ENCODE data around the gene FCHSD2. TPM values are rescaled to one million over a fixed set of nuclear protein-coding genes. Genes with fewer than 3 reads are reported as not detected.

FCHSD2 gene
- polyA plus RNA-seq, 2 of the 4 experiments (the other 2 are of a cell fraction) = 10.5 to 19.0 TPM

GRCh38 chr11:73168925-73169579 lies 26.9 kb upstream of the FCHSD2 start:
- H3K4me2 ChIP-seq = no peak overlapping the region
- WGBS (ENCODE audit: missing lambda C conversion rate) = 66% methylated on average over 11 of the region's 11 CpGs

GRCh38 chr11:73167363-73167954 lies 25.3 kb upstream of the FCHSD2 start:
- Histone ChIP-seq H3K9me3 (no peaks in the 10 kb centered on the region), H3K4me1 (no peaks in the 10 kb centered on the region), H3K4me2 (no peak overlapping the region), H3K4me3 (no peak overlapping the region), H3K27ac (no peak overlapping the region)
- TF ChIP-seq NR3C1 (IDR thresholded peaks at IDR 0.05) (no peak), ZNF302 (CRISPR knock-in tag; IDR thresholded peaks at IDR 0.05) (no peak), RCOR1 (IDR thresholded peaks at IDR 0.05; ENCODE audit: low read depth, low read length) (no peak)
- FAIRE-seq (no peak), DNase-seq (ENCODE audit: low read depth in 1 of 2, low spot score in 1 of 2) (no peak), ATAC-seq (no peak)
- ChIA-PET POLR2A (no interaction called here), CTCF (interaction anchor here (1.0 to 5.9 kb wide), 4 partner anchors 10 to 444 kb away, joined by 3 to 50 read pairs (median 6); no protein-coding TSS in a partner anchor)
- 69% methylated on average over 3 of the region's 3 CpGs for WGBS (ENCODE audit: missing lambda C conversion rate)

More at GRCh38 chr11:73168925-73169579, 26.9 kb upstream of the FCHSD2 start:
- Histone ChIP-seq H3K27ac (no peak overlapping the region), H3K4me1 (no peaks in the 10 kb centered on the region), H3K4me3 (no peak overlapping the region), H3K9me3 (no peaks in the 10 kb centered on the region)
- TF ChIP-seq NFE2L2 (conservative IDR thresholded peaks at IDR 0.05; ENCODE audit: low read length) (no peak), GATA3 (IDR thresholded peaks at IDR 0.05; ENCODE audit: borderline replicate concordance) (no peak), HMGXB4 (CRISPR knock-in tag; IDR thresholded peaks at IDR 0.05; ENCODE audit: borderline replicate concordance) (no peak), KDM1A (IDR thresholded peaks at IDR 0.05; ENCODE audit: low read depth) (no peak), ESRRA (IDR thresholded peaks at IDR 0.05; ENCODE audit: borderline replicate concordance, low read length) (no peak), ZSCAN20 (CRISPR knock-in tag; IDR thresholded peaks at IDR 0.05) (no peak), TP53 (CRISPR knock-in tag; IDR thresholded peaks at IDR 0.05) (no peak)
- FAIRE-seq (no peak), ATAC-seq (no peak), DNase-seq (ENCODE audit: low read depth in 1 of 2, low spot score in 1 of 2) (no peak)
- ChIA-PET CTCF (interaction anchor here (0.8 to 14.3 kb wide), 7 partner anchors 9 to 340 kb away, joined by 3 to 339 read pairs (median 3); partner anchors contain the start of gene FCHSD2), POLR2A (no interaction called here)

- POLR2A ChIA-PET = no interaction called here
- no peak for TF ChIP-seq KDM1A (IDR thresholded peaks at IDR 0.05; ENCODE audit: low read depth)
Observed at GRCh38 chr11:73164803-73165540, 22.9 kb upstream of the FCHSD2 start.

GRCh38 chr11:73163638-73164174 lies 21.6 kb upstream of the FCHSD2 start:
- WGBS (ENCODE audit: missing lambda C conversion rate) = 66% methylated on average over 2 of the region's 2 CpGs
- Histone ChIP-seq H3K4me3 (no peak overlapping the region), H3K9me3 (no peaks in the 10 kb centered on the region), H3K27ac (no peak overlapping the region), H3K4me2 (no peak overlapping the region), H3K4me1 (no peaks in the 10 kb centered on the region)
- no peak for FAIRE-seq
- no peak for ATAC-seq
- ChIA-PET POLR2A (no interaction called here), CTCF (interaction anchor here (0.6 to 5.9 kb wide), 9 partner anchors 7 to 333 kb away, joined by 3 to 50 read pairs (median 4); partner anchors contain the start of gene FCHSD2)
- no peak for DNase-seq (ENCODE audit: low read depth in 1 of 2, low spot score in 1 of 2)
- TF ChIP-seq CBX2 (IDR thresholded peaks at IDR 0.05; ENCODE audit: borderline replicate concordance, low read depth) (no peak), FOSL2 (IDR thresholded peaks at IDR 0.05) (no peak), FOSL2 (CRISPR knock-in tag; IDR thresholded peaks at IDR 0.05) (no peak), HOXB13 (CRISPR knock-in tag; IDR thresholded peaks at IDR 0.05; ENCODE audit: low read depth) (no peak), CTCF (IDR thresholded peaks at IDR 0.05) (no peak), FOSB (CRISPR knock-in tag; IDR thresholded peaks at IDR 0.05) (no peak), ZSCAN20 (CRISPR knock-in tag; IDR thresholded peaks at IDR 0.05) (no peak), RNF2 (IDR thresholded peaks at IDR 0.05; ENCODE audit: borderline replicate concordance, low read depth) (no peak), E2F6 (IDR thresholded peaks at IDR 0.05; ENCODE audit: borderline replicate concordance, low read depth) (no peak), KDM5A (IDR thresholded peaks at IDR 0.05) (no peak), ZFP36 (IDR thresholded peaks at IDR 0.05; ENCODE audit: borderline replicate concordance, partially characterized antibody) (no peak), RFX5 (IDR thresholded peaks at IDR 0.05) (no peak), CHD4 (IDR thresholded peaks at IDR 0.05; ENCODE audit: borderline replicate concordance) (no peak), USF2 (IDR thresholded peaks at IDR 0.05) (no peak)

More at GRCh38 chr11:73164803-73165540, 22.9 kb upstream of the FCHSD2 start:
- H3K27ac ChIP-seq = no peak overlapping the region
- no peaks in the 10 kb centered on the region for H3K9me3 ChIP-seq
- H3K4me3 ChIP-seq = no peak overlapping the region
- H3K4me2 ChIP-seq = no peak overlapping the region
- WGBS (ENCODE audit: missing lambda C conversion rate) = 79% methylated on average over 2 of the region's 2 CpGs
- CTCF ChIA-PET = interaction anchor here (0.9 to 5.9 kb wide), 7 partner anchors 8 to 334 kb away, joined by 3 to 50 read pairs (median 8); partner anchors contain the start of gene FCHSD2
- no peaks in the 10 kb centered on the region for H3K4me1 ChIP-seq
- no peak for FAIRE-seq
- no peak for ATAC-seq
- DNase-seq (ENCODE audit: low read depth in 1 of 2, low spot score in 1 of 2) = no peak
